ENCODE results near the gene HPCA. TPM values are rescaled to one million over a fixed set of nuclear protein-coding genes. Genes with fewer than 3 reads are reported as not detected.

The HPCA gene
- total RNA-seq, 4 donors from 2014 or later, result 0.64 to 0.96 TPM; not detected in 2

DNA sequence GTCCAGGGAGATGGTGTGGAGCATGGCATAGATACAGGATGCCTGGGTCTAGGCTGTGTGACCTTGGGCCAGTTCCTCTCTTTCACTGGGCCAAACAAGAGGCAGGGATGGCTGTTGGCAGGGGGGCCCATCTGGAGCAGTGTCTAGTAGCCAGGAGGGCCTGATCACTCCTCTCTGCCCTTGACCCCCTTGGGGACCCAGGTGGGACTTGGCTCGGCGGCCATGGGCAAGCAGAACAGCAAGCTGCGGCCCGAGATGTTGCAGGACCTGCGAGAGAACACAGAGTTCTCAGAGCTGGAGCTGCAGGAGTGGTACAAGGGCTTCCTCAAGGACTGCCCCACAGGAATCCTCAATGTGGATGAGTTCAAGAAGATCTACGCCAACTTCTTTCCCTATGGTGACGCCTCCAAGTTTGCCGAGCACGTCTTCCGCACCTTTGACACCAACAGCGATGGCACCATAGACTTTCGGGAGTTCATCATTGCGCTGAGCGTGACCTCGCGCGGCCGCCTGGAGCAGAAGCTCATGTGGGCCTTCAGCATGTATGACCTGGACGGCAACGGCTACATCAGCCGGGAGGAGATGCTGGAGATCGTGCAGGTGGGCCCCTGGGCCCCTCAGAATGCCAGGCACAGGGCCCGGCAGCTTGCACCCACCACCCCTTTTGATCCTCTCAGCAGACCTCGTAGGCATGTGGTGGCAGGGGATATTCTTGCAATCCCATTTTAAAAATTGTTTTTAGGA, 2.6 kb downstream of the HPCA start:
- Histone ChIP-seq H3K4me1 (peaks cover 4 to 27% (median 18%) of the 10 kb centered on the region in 4 donors), H3K27ac (no peak overlapping the region), H3K36me3 (no peaks in the 10 kb centered on the region), H3K9me3 (no peaks in the 10 kb centered on the region), H3K27me3 (peaks cover 79% of the 10 kb centered on the region), H3K4me3 (no peak overlapping the region)
- TF ChIP-seq POLR2AphosphoS5 (IDR thresholded peaks at IDR 0.05) (no peak), POLR2A (IDR thresholded peaks at IDR 0.05) (no peak), EP300 (IDR thresholded peaks at IDR 0.05; ENCODE audit: low read depth) (no peak)
- TF ChIP-seq, protein P1, sequence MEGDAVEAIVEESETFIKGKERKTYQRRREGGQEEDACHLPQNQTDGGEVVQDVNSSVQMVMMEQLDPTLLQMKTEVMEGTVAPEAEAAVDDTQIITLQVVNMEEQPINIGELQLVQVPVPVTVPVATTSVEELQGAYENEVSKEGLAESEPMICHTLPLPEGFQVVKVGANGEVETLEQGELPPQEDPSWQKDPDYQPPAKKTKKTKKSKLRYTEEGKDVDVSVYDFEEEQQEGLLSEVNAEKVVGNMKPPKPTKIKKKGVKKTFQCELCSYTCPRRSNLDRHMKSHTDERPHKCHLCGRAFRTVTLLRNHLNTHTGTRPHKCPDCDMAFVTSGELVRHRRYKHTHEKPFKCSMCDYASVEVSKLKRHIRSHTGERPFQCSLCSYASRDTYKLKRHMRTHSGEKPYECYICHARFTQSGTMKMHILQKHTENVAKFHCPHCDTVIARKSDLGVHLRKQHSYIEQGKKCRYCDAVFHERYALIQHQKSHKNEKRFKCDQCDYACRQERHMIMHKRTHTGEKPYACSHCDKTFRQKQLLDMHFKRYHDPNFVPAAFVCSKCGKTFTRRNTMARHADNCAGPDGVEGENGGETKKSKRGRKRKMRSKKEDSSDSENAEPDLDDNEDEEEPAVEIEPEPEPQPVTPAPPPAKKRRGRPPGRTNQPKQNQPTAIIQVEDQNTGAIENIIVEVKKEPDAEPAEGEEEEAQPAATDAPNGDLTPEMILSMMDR (IDR thresholded peaks at IDR 0.05), result no peak
- in situ Hi-C loops (cut with MboI; ENCODE audit: low pct_ligation_motif_present in 1 of 4, low pct_unique_long_range_greater_than_20kb in 1 of 4, low sequenced_read_pairs in 3 of 4), result no loop called here
- intact Hi-C loops (cut with DNase I; ENCODE audit: low total_unique reads), result no loop called here
- WGBS, 2 donors (ENCODE audit: low coverage in 1 of 2), result 88 to 92% methylated on average over 2 to 24 of the region's 24 CpGs
- no peak for DNase-seq

DNA sequence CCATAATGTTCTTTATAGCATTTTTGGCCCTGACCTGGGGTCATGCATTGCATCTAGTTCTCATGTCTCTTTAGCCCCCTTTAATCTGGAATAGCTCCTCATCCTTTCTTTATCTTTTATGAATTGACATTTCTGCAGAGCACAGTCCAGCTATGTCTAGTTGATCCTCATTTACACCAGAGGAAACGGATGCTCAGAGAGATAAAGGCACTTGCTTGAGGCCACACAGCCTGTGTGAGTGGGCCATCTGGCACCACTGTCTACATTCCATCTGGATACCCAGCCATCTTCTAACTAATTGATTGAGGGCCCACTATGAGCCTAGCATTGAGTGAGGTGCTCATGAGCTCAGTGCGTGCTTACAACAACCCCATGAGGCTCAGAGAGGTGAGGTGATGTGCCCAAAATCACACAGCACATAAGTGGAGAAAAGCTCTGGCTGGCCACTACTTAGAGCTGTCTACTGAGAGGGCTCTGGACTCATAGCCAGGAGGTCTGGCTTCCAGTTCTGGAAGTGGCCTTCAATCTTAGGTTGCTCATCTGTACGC, 3.5 kb downstream of the HPCA start:
- H3K27me3 ChIP-seq, result peaks cover 72% of the 10 kb centered on the region
- intact Hi-C loops (cut with DNase I; ENCODE audit: low total_unique reads) (no loop called here), in situ Hi-C loops (cut with MboI; ENCODE audit: low pct_ligation_motif_present in 1 of 4, low pct_unique_long_range_greater_than_20kb in 1 of 4, low sequenced_read_pairs in 3 of 4) (no loop called here)
- TF ChIP-seq EP300 (IDR thresholded peaks at IDR 0.05; ENCODE audit: low read depth), result no peak
- TF ChIP-seq, protein P1 (IDR thresholded peaks at IDR 0.05), result no peak
- TF ChIP-seq POLR2AphosphoS5 (IDR thresholded peaks at IDR 0.05), result no peak
- no peak for TF ChIP-seq POLR2A (IDR thresholded peaks at IDR 0.05)
- no peak overlapping the region for H3K4me3 ChIP-seq
- H3K9me3 ChIP-seq, result no peaks in the 10 kb centered on the region
- no peak for DNase-seq
- H3K27ac ChIP-seq, result no peak overlapping the region
- WGBS, 2 donors (ENCODE audit: low coverage in 1 of 2), result 79 to 88% methylated on average over 2 to 3 of the region's 3 CpGs
- peaks cover 5 to 34% (median 21%) of the 10 kb centered on the region in 4 donors for H3K4me1 ChIP-seq
- H3K36me3 ChIP-seq, result no peaks in the 10 kb centered on the region

DNA sequence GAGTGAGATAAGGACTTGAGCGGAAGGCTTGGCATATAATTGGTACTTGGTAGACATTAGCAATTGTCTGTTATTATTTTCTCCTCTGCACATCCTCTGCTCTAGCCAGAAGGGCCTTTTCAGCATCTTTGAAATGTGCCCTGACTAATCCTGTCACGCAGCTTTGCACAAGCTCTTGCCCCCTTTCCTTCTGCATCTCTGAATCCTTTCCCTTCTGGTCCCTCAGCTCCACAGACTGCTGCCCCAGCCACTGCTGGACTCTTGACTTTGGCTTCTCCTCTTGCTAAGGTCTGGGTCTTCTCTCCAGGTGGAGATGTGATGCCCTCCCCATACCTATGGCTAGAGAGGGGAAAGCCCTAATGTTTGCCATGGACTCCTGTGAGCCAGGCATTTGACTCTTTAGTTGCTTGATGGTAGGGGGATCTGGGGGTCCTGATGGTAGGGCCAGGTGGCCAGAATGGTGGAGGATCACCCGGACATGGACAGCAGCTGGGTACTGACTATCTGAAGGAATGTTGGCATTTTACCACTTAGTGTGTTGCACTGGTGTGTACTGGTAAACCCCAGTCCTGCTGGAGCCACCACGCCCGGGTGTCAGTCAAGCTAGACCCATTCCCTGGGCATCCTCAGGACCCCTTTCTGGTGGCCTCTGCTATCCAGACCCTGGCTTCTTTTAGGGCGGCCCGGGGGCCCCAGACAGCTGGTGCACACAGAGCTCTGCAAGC, 4.4 kb downstream of the HPCA start:
- DNase-seq, result no peak
- WGBS, 2 donors (ENCODE audit: low coverage in 1 of 2), result 66 to 85% methylated on average over 2 to 7 of the region's 7 CpGs
- Histone ChIP-seq H3K27me3 (peaks cover 64% of the 10 kb centered on the region), H3K9me3 (no peaks in the 10 kb centered on the region), H3K36me3 (no peaks in the 10 kb centered on the region), H3K27ac (no peak overlapping the region), H3K4me3 (no peak overlapping the region), H3K4me1 (peaks cover 5 to 34% (median 21%) of the 10 kb centered on the region in 4 donors)
- intact Hi-C loops (cut with DNase I; ENCODE audit: low total_unique reads) (no loop called here), in situ Hi-C loops (cut with MboI; ENCODE audit: low pct_ligation_motif_present in 1 of 4, low pct_unique_long_range_greater_than_20kb in 1 of 4, low sequenced_read_pairs in 3 of 4) (no loop called here)
- no peak for TF ChIP-seq POLR2AphosphoS5 (IDR thresholded peaks at IDR 0.05)
- TF ChIP-seq POLR2A (IDR thresholded peaks at IDR 0.05), result no peak
- TF ChIP-seq, protein P1 (IDR thresholded peaks at IDR 0.05), result no peak
- TF ChIP-seq EP300 (IDR thresholded peaks at IDR 0.05; ENCODE audit: low read depth), result no peak

DNA sequence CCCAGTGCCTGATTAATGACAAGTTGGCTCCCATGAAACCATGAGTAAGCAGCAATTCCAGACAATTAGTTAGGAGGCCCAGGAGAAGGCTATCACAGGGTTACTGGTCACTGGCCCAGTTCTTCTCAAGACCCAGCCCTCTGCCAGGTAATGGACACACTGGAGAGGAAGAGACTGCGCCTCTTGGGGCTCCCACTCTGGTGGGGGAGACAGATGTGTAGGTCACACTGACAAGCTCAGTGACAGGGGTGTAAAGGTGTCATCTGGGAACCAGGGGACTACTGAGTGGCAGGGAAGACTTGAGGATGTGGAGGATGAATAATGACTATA, 4.9 kb downstream of the HPCA start:
- H3K4me1 ChIP-seq, result peaks cover 5 to 30% (median 18%) of the 10 kb centered on the region in 4 donors
- in situ Hi-C loops (cut with MboI; ENCODE audit: low pct_ligation_motif_present in 1 of 4, low pct_unique_long_range_greater_than_20kb in 1 of 4, low sequenced_read_pairs in 3 of 4), result no loop called here
- intact Hi-C loops (cut with DNase I; ENCODE audit: low total_unique reads), result no loop called here
- no peak overlapping the region for H3K4me3 ChIP-seq
- no peaks in the 10 kb centered on the region for H3K9me3 ChIP-seq
- 60 to 100% methylated on average over 1 of the region's 1 CpG for WGBS, 2 donors (ENCODE audit: low coverage in 1 of 2)
- no peak for DNase-seq
- H3K27ac ChIP-seq, result no peak overlapping the region
- H3K27me3 ChIP-seq, result peaks cover 58% of the 10 kb centered on the region
- no peaks in the 10 kb centered on the region for H3K36me3 ChIP-seq
- TF ChIP-seq POLR2AphosphoS5 (IDR thresholded peaks at IDR 0.05) (no peak), POLR2A (IDR thresholded peaks at IDR 0.05) (no peak), EP300 (IDR thresholded peaks at IDR 0.05; ENCODE audit: low read depth) (no peak)
- TF ChIP-seq, protein P1 (IDR thresholded peaks at IDR 0.05), result no peak
